Mesenchymal stem cell (in vitro differentiated cells and primary cell): ENCODE data around the gene PWWP2B.
"Not testable (repeated sequence)": the region's sequence is repeated elsewhere in the genome, so short reads cannot be mapped to it uniquely, and the experiment has no call there.

ENCODE experiments used
- DNase-seq: peaks from one replicate; pipeline ENCODE4 v3.0.0-alpha.2; 2013
- H2AFZ ChIP-seq: one replicate; pipeline ENCODE4 v1.6.1; 2013; ENCODE audit warnings: low read depth, mild to moderate bottlenecking, control low read depth, inconsistent platforms, low read length, moderate library complexity
- H2AK5ac ChIP-seq: 2 replicates; pipeline ENCODE4 v1.6.1; 2013; ENCODE audit warnings: low read length, moderate library complexity, mild to moderate bottlenecking, inconsistent platforms; ENCODE audit not compliant: severe bottlenecking
- H2BK120ac ChIP-seq: one replicate; pipeline ENCODE4 v1.6.1; 2013; ENCODE audit warnings: low read depth, mild to moderate bottlenecking, inconsistent platforms, low read length, moderate library complexity
- H2BK12ac ChIP-seq, 2 experiments: one replicate each; pipeline ENCODE4 v1.6.1; 2013; ENCODE audit warnings: inconsistent platforms in 2 of 2, low read length in 2 of 2, mild to moderate bottlenecking in 2 of 2, moderate library complexity in 2 of 2, control low read depth in 1 of 2
- H2BK15ac ChIP-seq: one replicate; pipeline ENCODE4 v1.6.1; 2013; ENCODE audit warnings: mild to moderate bottlenecking, low read depth, inconsistent platforms; ENCODE audit not compliant: poor library complexity, severe bottlenecking
- H2BK5ac ChIP-seq: 2 replicates; pipeline ENCODE4 v1.6.1; 2013; ENCODE audit warnings: low read depth, mild to moderate bottlenecking, low read length, control low read depth, inconsistent platforms; ENCODE audit not compliant: poor library complexity, severe bottlenecking
- H3K14ac ChIP-seq, 2 experiments: one replicate each; pipeline ENCODE4 v1.6.1; 2013; ENCODE audit warnings: inconsistent platforms in 2 of 2, low read length in 2 of 2, control low read depth in 1 of 2, mild to moderate bottlenecking in 1 of 2, moderate library complexity in 1 of 2
- H3K18ac ChIP-seq, 2 experiments: one replicate each; pipeline ENCODE4 v1.6.1; 2013; ENCODE audit warnings: inconsistent platforms in 2 of 2, low read length in 2 of 2, control low read depth in 1 of 2, low read depth in 1 of 2, mild to moderate bottlenecking in 1 of 2
- H3K23ac ChIP-seq, 2 experiments: one replicate each; pipeline ENCODE4 v1.6.1; 2013; ENCODE audit warnings: inconsistent platforms in 2 of 2, low read length in 2 of 2, mild to moderate bottlenecking in 2 of 2, moderate library complexity in 2 of 2, control low read depth in 1 of 2
- H3K27ac ChIP-seq: 2 replicates; pipeline ENCODE4 v1.5.1; 2013; ENCODE audit warnings: mild to moderate bottlenecking, moderate library complexity, low read length, control low read depth, inconsistent platforms; ENCODE audit not compliant: poor library complexity, severe bottlenecking
- H3K27me3 ChIP-seq, 2 experiments: 2 replicates each; pipeline versions ENCODE4 v1.6.1 to v1.7.0; 2013; ENCODE audit warnings: low read length in 2 of 2, mild to moderate bottlenecking in 2 of 2, moderate library complexity in 2 of 2, control low read depth in 1 of 2, inconsistent platforms in 1 of 2; ENCODE audit not compliant: control insufficient read depth in 1 of 2, insufficient read depth in 1 of 2
- H3K36me3 ChIP-seq, 2 experiments: 2 replicates each; pipeline versions ENCODE4 v1.6.1 to v1.7.0; 2013; ENCODE audit warnings: low read length in 2 of 2, control low read depth in 1 of 2, inconsistent platforms in 1 of 2, low read depth in 1 of 2, mild to moderate bottlenecking in 1 of 2; ENCODE audit not compliant: insufficient read depth in 2 of 2, control insufficient read depth in 1 of 2
- H3K4ac ChIP-seq, 2 experiments: one replicate each; pipeline ENCODE4 v1.6.1; 2013; ENCODE audit warnings: inconsistent platforms in 2 of 2, low read length in 2 of 2, mild to moderate bottlenecking in 2 of 2, moderate library complexity in 2 of 2, control low read depth in 1 of 2, low read depth in 1 of 2
- H3K4me1 ChIP-seq: 2 replicates; pipeline ENCODE4 v1.6.1; 2013; ENCODE audit warnings: low read depth, low read length, control low read depth; ENCODE audit not compliant: control insufficient read depth, insufficient read depth
- H3K4me2 ChIP-seq: 2 replicates; pipeline ENCODE4 v1.6.1; 2013; ENCODE audit warnings: low read length, mild to moderate bottlenecking, inconsistent platforms; ENCODE audit not compliant: poor library complexity, severe bottlenecking
- H3K4me3 ChIP-seq, 2 experiments: 2 replicates each; pipeline versions ENCODE4 v1.5.1 to v1.7.0; 2013; ENCODE audit warnings: low read length in 2 of 2, mild to moderate bottlenecking in 2 of 2, control low read depth in 1 of 2, low read depth in 1 of 2; ENCODE audit not compliant: insufficient read depth in 1 of 2
- H3K79me1 ChIP-seq: replicated peaks from 2 replicates; pipeline ENCODE4 v1.6.1; 2013; ENCODE audit warnings: mild to moderate bottlenecking, control low read depth, low read length, inconsistent platforms; ENCODE audit not compliant: poor library complexity, severe bottlenecking
- H3K9ac ChIP-seq: 2 replicates; pipeline ENCODE4 v1.7.0; 2013; ENCODE audit warnings: mild to moderate bottlenecking, low read length, moderate library complexity
- H3K9me3 ChIP-seq: 2 replicates; pipeline ENCODE4 v1.7.0; 2013; ENCODE audit warnings: mild to moderate bottlenecking, low read length; ENCODE audit not compliant: control insufficient read depth
- H4K8ac ChIP-seq: one replicate; pipeline ENCODE4 v1.6.1; 2013; ENCODE audit warnings: inconsistent platforms, mild to moderate bottlenecking, low read length, moderate library complexity
- H4K91ac ChIP-seq: one replicate; pipeline ENCODE4 v1.6.1; 2013; ENCODE audit warnings: mild to moderate bottlenecking, low read length, inconsistent platforms
- WGBS: methylation state at CpG from one replicate; pipeline ENCODE4 v1.1.7; 2013; ENCODE audit warnings: mixed read lengths; 5-methylcytosine and 5-hydroxymethylcytosine counted together

PWWP2B gene

GRCh38 chr10:132350391-132350790, 46.6 kb upstream of the PWWP2B start:
- no peak overlapping the region for H2AK5ac ChIP-seq
- no peak overlapping the region for H2AFZ ChIP-seq
- H2BK5ac ChIP-seq = no peak overlapping the region
- H4K91ac ChIP-seq = no peak overlapping the region
- H3K9ac ChIP-seq = no peak overlapping the region
- no peak overlapping the region for H3K4me2 ChIP-seq
- H3K9me3 ChIP-seq = no peaks in the 10 kb centered on the region
- H3K4me3 ChIP-seq = peak overlapping the region in 1 of 2 experiments; percentile 14
- no peak overlapping the region for H2BK12ac ChIP-seq
- H4K8ac ChIP-seq = no peak overlapping the region
- no peak for DNase-seq
- no peaks in the 10 kb centered on the region for H3K79me1 ChIP-seq
- H3K27me3 ChIP-seq = no peaks in the 10 kb centered on the region
- no peak overlapping the region for H3K18ac ChIP-seq
- peaks cover 36 to 62% of the 10 kb centered on the region in 2 experiments for H3K36me3 ChIP-seq
- WGBS = 88% methylated on average over 11 of the region's 11 CpGs
- H3K4ac ChIP-seq = no peak overlapping the region
- peak overlapping the region in 1 of 2 experiments; percentile 18 for H3K14ac ChIP-seq
- no peak overlapping the region for H2BK15ac ChIP-seq
- H3K4me1 ChIP-seq = peaks cover 5% of the 10 kb centered on the region
- no peak overlapping the region for H3K27ac ChIP-seq
- no peak overlapping the region for H3K23ac ChIP-seq
- H2BK120ac ChIP-seq = no peak overlapping the region

DNA sequence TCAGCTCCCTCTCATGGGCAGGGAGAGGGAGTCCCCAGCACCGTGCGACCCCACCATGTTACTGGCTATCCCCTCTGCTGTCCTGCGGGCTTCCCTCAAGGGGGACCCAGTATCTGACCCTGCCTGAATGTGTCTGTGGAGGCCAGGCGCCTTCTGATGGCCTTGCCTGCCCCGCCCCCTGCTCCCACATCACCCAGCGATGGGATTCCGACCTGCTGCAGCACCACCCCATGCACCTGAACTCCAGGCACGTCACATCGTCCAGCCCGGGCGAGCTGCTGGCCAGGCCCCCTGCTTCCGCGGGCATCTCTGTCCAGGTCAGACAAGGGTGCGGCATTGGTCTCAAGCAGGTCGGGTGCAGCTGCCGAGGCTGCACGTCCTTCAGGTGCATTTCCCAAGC, 46.1 kb upstream of the PWWP2B start:
- 91% methylated on average over 17 of the region's 17 CpGs for WGBS
- no peak for DNase-seq
- H3K4me1 ChIP-seq = peaks cover 5% of the 10 kb centered on the region

DNA sequence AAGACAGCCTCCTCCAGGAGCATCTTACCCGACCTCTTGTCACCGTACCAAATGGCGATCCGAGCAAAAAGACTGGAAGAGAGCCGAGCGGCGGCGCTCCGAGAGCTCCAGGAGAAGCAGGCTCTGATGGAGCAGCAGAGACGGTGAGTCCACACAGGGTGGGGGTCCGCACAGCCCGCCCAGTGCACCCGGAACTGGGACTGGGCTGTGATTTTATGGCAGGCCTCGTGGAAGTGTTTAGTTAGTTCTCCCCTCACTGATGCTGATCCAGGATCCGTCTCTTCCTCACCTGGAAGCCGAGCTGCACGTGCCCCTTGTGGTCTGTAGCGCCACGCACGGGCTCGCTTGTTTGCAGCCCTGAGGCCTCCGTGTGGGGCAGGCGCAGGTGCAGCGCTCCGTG, 45.4 kb upstream of the PWWP2B start:
- H3K36me3 ChIP-seq = peaks cover 29 to 66% of the 10 kb centered on the region in 2 experiments
- H3K23ac ChIP-seq = no peak overlapping the region
- H3K18ac ChIP-seq = no peak overlapping the region
- no peaks in the 10 kb centered on the region for H3K27me3 ChIP-seq
- peaks cover 5% of the 10 kb centered on the region for H3K4me1 ChIP-seq
- H2AK5ac ChIP-seq = no peak overlapping the region
- no peak overlapping the region for H2BK12ac ChIP-seq
- H3K27ac ChIP-seq = no peak overlapping the region
- no peak overlapping the region for H3K4me2 ChIP-seq
- H4K8ac ChIP-seq = no peak overlapping the region
- no peak overlapping the region for H2AFZ ChIP-seq
- 88% methylated on average over 22 of the region's 25 CpGs for WGBS
- H2BK120ac ChIP-seq = no peak overlapping the region
- H4K91ac ChIP-seq = no peak overlapping the region
- no peak overlapping the region for H2BK5ac ChIP-seq
- no peak overlapping the region for H2BK15ac ChIP-seq
- no peaks in the 10 kb centered on the region for H3K9me3 ChIP-seq
- no peak for DNase-seq
- H3K9ac ChIP-seq = no peak overlapping the region
- no peak overlapping the region for H3K4ac ChIP-seq
- H3K79me1 ChIP-seq = no peaks in the 10 kb centered on the region
- H3K4me3 ChIP-seq = no peak overlapping the region
- no peak overlapping the region for H3K14ac ChIP-seq

More for the DNA sequence above, 46.1 kb upstream of the PWWP2B start:
- Histone ChIP-seq H3K23ac (no peak overlapping the region), H3K4me2 (no peak overlapping the region), H3K36me3 (peaks cover 31 to 63% of the 10 kb centered on the region in 2 experiments), H3K9ac (no peak overlapping the region), H3K4me3 (no peak overlapping the region), H2BK12ac (no peak overlapping the region), H3K14ac (no peak overlapping the region), H3K27ac (no peak overlapping the region), H2BK120ac (no peak overlapping the region), H3K9me3 (no peaks in the 10 kb centered on the region), H3K79me1 (no peaks in the 10 kb centered on the region), H2AK5ac (no peak overlapping the region), H3K18ac (no peak overlapping the region), H4K8ac (no peak overlapping the region), H4K91ac (peak overlapping the region; percentile 67), H2BK15ac (no peak overlapping the region), H3K4ac (no peak overlapping the region), H2AFZ (no peak overlapping the region), H3K27me3 (no peaks in the 10 kb centered on the region), H2BK5ac (no peak overlapping the region)

- H2BK15ac ChIP-seq, H4K8ac ChIP-seq, H3K4ac ChIP-seq, H3K4me2 ChIP-seq, H3K27ac ChIP-seq, H3K4me1 ChIP-seq, H3K9me3 ChIP-seq, H2BK5ac ChIP-seq, H2BK12ac ChIP-seq, H3K14ac ChIP-seq, H3K18ac ChIP-seq, H3K9ac ChIP-seq, H2BK120ac ChIP-seq, H3K79me1 ChIP-seq, H2AK5ac ChIP-seq, H3K23ac ChIP-seq, H4K91ac ChIP-seq, H2AFZ ChIP-seq, H3K27me3 ChIP-seq, H3K4me3 ChIP-seq: not testable (repeated sequence)
- 38% methylated on average over 33 of the region's 44 CpGs for WGBS
- peak; percentile 48 for DNase-seq
- H3K36me3 ChIP-seq = peaks cover 37 to 63% of the 10 kb centered on the region in 2 experiments
Observed at GRCh38 chr10:132352462-132353308, 44.3 kb upstream of the PWWP2B start.
